Neuronal stem cell (in vitro differentiated cells): ENCODE data around the gene APBB1.
A peak's percentile ranks its signal among the peaks of the same experiment; 100 is the strongest.

ENCODE experiments used
- DNase-seq: peaks from one replicate; pipeline ENCODE4 v3.0.0-alpha.2; 2013; ENCODE audit warnings: low spot score
- H2AFZ ChIP-seq: one replicate; pipeline ENCODE4 v1.6.1; 2013; ENCODE audit warnings: mild to moderate bottlenecking, low read length, inconsistent platforms
- H2AK5ac ChIP-seq: 2 replicates; pipeline ENCODE4 v1.6.1; 2013; ENCODE audit warnings: low read depth, mild to moderate bottlenecking, inconsistent platforms, low read length, moderate library complexity, mixed read lengths
- H2BK120ac ChIP-seq: 2 replicates; pipeline ENCODE4 v1.6.1; 2013; ENCODE audit warnings: low read depth, mild to moderate bottlenecking, inconsistent platforms, low read length, moderate library complexity, mixed read lengths
- H2BK12ac ChIP-seq: one replicate; pipeline ENCODE4 v1.6.1; 2013; ENCODE audit warnings: low read length, inconsistent platforms
- H2BK15ac ChIP-seq: 2 replicates; pipeline ENCODE4 v1.6.1; 2013; ENCODE audit warnings: mild to moderate bottlenecking, low read length, inconsistent platforms, mixed read lengths
- H2BK5ac ChIP-seq: one replicate; pipeline ENCODE4 v1.6.1; 2013; ENCODE audit warnings: inconsistent platforms, mild to moderate bottlenecking, low read length, moderate library complexity
- H3K14ac ChIP-seq: one replicate; pipeline ENCODE4 v1.6.1; 2013; ENCODE audit warnings: low read length, inconsistent platforms
- H3K18ac ChIP-seq: 2 replicates; pipeline ENCODE4 v1.6.1; 2013; ENCODE audit warnings: low read length, inconsistent platforms
- H3K23ac ChIP-seq: 2 replicates; pipeline ENCODE4 v1.6.1; 2013; ENCODE audit warnings: low read depth, mild to moderate bottlenecking, mixed read lengths, low read length, inconsistent platforms; ENCODE audit not compliant: poor library complexity
- H3K27ac ChIP-seq: replicated peaks from 3 replicates; pipeline ENCODE4 v1.5.1; 2013; ENCODE audit warnings: low read length, inconsistent platforms
- H3K27me3 ChIP-seq, 3 experiments: 2 replicates each; pipeline ENCODE4 v1.6.1; 2013; ENCODE audit warnings: low read length in 3 of 3, mild to moderate bottlenecking in 2 of 3, inconsistent platforms in 1 of 3, low read depth in 1 of 3, mixed read lengths in 1 of 3, moderate library complexity in 1 of 3; ENCODE audit not compliant: control insufficient read depth in 3 of 3, insufficient read depth in 3 of 3
- H3K36me3 ChIP-seq, 2 donors: replicated peaks in 1 of 2; 2 replicates each; pipeline ENCODE4 v1.6.1; 2013; ENCODE audit warnings: low read length in 2 of 2; ENCODE audit not compliant: control insufficient read depth in 2 of 2, insufficient read depth in 2 of 2
- H3K4ac ChIP-seq: 2 replicates; pipeline ENCODE4 v1.6.1; 2013; ENCODE audit warnings: inconsistent platforms, mild to moderate bottlenecking, low read length, moderate library complexity
- H3K4me1 ChIP-seq, 2 donors: 1 replicate in 1 of 2; 2 replicates in 1 of 2; pipeline ENCODE4 v1.6.1; 2013; ENCODE audit warnings: low read length in 2 of 2, low read depth in 1 of 2; ENCODE audit not compliant: control insufficient read depth in 2 of 2, insufficient read depth in 1 of 2
- H3K4me2 ChIP-seq: one replicate; pipeline ENCODE4 v1.6.1; 2013; ENCODE audit warnings: mild to moderate bottlenecking, low read length, inconsistent platforms; ENCODE audit not compliant: insufficient read depth, poor library complexity, severe bottlenecking
- H3K4me3 ChIP-seq, 2 donors: 2 replicates each; pipeline ENCODE4 v1.5.1; 2013; ENCODE audit warnings: low read length in 2 of 2, mild to moderate bottlenecking in 2 of 2, inconsistent platforms in 1 of 2, moderate library complexity in 1 of 2
- H3K79me1 ChIP-seq: one replicate; pipeline ENCODE4 v1.6.1; 2013; ENCODE audit warnings: low read depth, mild to moderate bottlenecking, inconsistent platforms, low read length, moderate library complexity
- H3K9ac ChIP-seq: one replicate; pipeline ENCODE4 v1.6.1; 2013; ENCODE audit warnings: mild to moderate bottlenecking, low read depth, low read length, inconsistent platforms; ENCODE audit not compliant: poor library complexity
- H3K9me3 ChIP-seq, 2 donors: replicated peaks in 1 of 2; 2 replicates each; pipeline versions ENCODE3 to v1.6.1; 2013; ENCODE audit warnings: low read length in 2 of 2, mild to moderate bottlenecking in 2 of 2, inconsistent platforms in 1 of 2, low read depth in 1 of 2, mixed read lengths in 1 of 2, moderate library complexity in 1 of 2; ENCODE audit not compliant: control insufficient read depth in 2 of 2, insufficient read depth in 1 of 2
- H4K8ac ChIP-seq: one replicate; pipeline ENCODE4 v1.6.1; 2013; ENCODE audit warnings: low read depth, mild to moderate bottlenecking, inconsistent platforms, low read length, moderate library complexity
- H4K91ac ChIP-seq: one replicate; pipeline ENCODE4 v1.6.1; 2013; ENCODE audit warnings: low read length, low read depth, mild to moderate bottlenecking, inconsistent platforms; ENCODE audit not compliant: poor library complexity
- WGBS, 2 donors: extraction: QIAGEN DNeasy Blood & Tissue Kit; methylation state at CpG; one replicate each; pipeline ENCODE4 v1.1.7; 2013; ENCODE audit warnings: missing lambda C conversion rate in 2 of 2, mixed read lengths in 1 of 2; ENCODE audit not compliant: insufficient read length in 2 of 2, insufficient replicate concordance in 1 of 2; ENCODE audit errors: extremely low coverage in 2 of 2; 5-methylcytosine and 5-hydroxymethylcytosine counted together

Gene APBB1

GRCh38 chr11:6385046-6385777 is 33.7 kb downstream of the APBB1 start:
- Histone ChIP-seq H3K27ac (no peak overlapping the region), H3K4ac (no peak overlapping the region), H3K14ac (no peak overlapping the region), H2BK12ac (no peak overlapping the region), H2AK5ac (no peak overlapping the region), H3K79me1 (no peaks in the 10 kb centered on the region), H2BK120ac (no peak overlapping the region), H4K91ac (no peak overlapping the region), H3K18ac (no peak overlapping the region), H3K9me3 (no peaks in the 10 kb centered on the region), H2BK5ac (no peak overlapping the region), H3K4me2 (no peak overlapping the region), H3K23ac (no peak overlapping the region), H2BK15ac (no peak overlapping the region), H3K9ac (no peak overlapping the region), H3K27me3 (no peaks in the 10 kb centered on the region), H3K4me3 (no peak overlapping the region), H4K8ac (no peak overlapping the region), H3K4me1 (peaks cover 5 to 6% of the 10 kb centered on the region in 2 donors), H2AFZ (peak overlapping the region; percentile 32), H3K36me3 (no peaks in the 10 kb centered on the region)
- DNase-seq: no peak
- WGBS, 2 donors: no CpG with 5 or more reads among the region's 7 CpGs

GRCh38 chr11:6378640-6378989 is 40.3 kb downstream of the APBB1 start:
- H2BK15ac ChIP-seq: no peak overlapping the region

GRCh38 chr11:6377902-6378639 is 40.8 kb downstream of the APBB1 start:
- no peaks in the 10 kb centered on the region for H3K27me3 ChIP-seq
- H3K14ac ChIP-seq: no peak overlapping the region
- H3K4me2 ChIP-seq: no peak overlapping the region
- H2BK5ac ChIP-seq: no peak overlapping the region
- WGBS, 2 donors: no CpG with 5 or more reads among the region's 4 CpGs
- no peaks in the 10 kb centered on the region for H3K4me1 ChIP-seq
- no peaks in the 10 kb centered on the region for H3K79me1 ChIP-seq
- H3K27ac ChIP-seq: no peak overlapping the region
- no peak overlapping the region for H3K4ac ChIP-seq
- H3K18ac ChIP-seq: no peak overlapping the region
- H3K9ac ChIP-seq: no peak overlapping the region
- no peak overlapping the region for H2BK15ac ChIP-seq
- H4K91ac ChIP-seq: no peak overlapping the region
- H3K4me3 ChIP-seq: no peak overlapping the region
- H2BK12ac ChIP-seq: no peak overlapping the region
- H2AFZ ChIP-seq: no peak overlapping the region
- no peak overlapping the region for H2BK120ac ChIP-seq
- no peak overlapping the region for H2AK5ac ChIP-seq
- DNase-seq: no peak
- no peaks in the 10 kb centered on the region for H3K36me3 ChIP-seq
- no peak overlapping the region for H3K23ac ChIP-seq
- no peaks in the 10 kb centered on the region for H3K9me3 ChIP-seq
- H4K8ac ChIP-seq: no peak overlapping the region

More at GRCh38 chr11:6378640-6378989, 40.3 kb downstream of the APBB1 start:
- Histone ChIP-seq H2BK12ac (no peak overlapping the region), H3K14ac (no peak overlapping the region), H3K4me3 (no peak overlapping the region), H3K4ac (no peak overlapping the region), H3K9me3 (no peaks in the 10 kb centered on the region), H4K8ac (no peak overlapping the region), H3K27me3 (no peaks in the 10 kb centered on the region), H3K79me1 (no peaks in the 10 kb centered on the region), H3K4me2 (no peak overlapping the region), H3K4me1 (no peaks in the 10 kb centered on the region), H3K23ac (no peak overlapping the region), H2BK5ac (no peak overlapping the region), H3K18ac (no peak overlapping the region), H2AK5ac (no peak overlapping the region), H3K9ac (no peak overlapping the region), H3K36me3 (no peaks in the 10 kb centered on the region), H2AFZ (no peak overlapping the region), H2BK120ac (no peak overlapping the region), H3K27ac (no peak overlapping the region), H4K91ac (no peak overlapping the region)
- no peak for DNase-seq
- WGBS, 2 donors: no CpG with 5 or more reads among the region's 5 CpGs

GRCh38 chr11:6371825-6372224 is 47.1 kb downstream of the APBB1 start:
- Histone ChIP-seq H3K27me3 (peaks cover 0 to 6% (median 0%) of the 10 kb centered on the region in 3 experiments), H3K79me1 (no peaks in the 10 kb centered on the region), H4K8ac (no peak overlapping the region), H2BK12ac (no peak overlapping the region), H3K18ac (no peak overlapping the region), H3K4me2 (no peak overlapping the region), H3K23ac (no peak overlapping the region), H4K91ac (no peak overlapping the region), H3K27ac (no peak overlapping the region), H2BK120ac (no peak overlapping the region), H2BK5ac (no peak overlapping the region), H3K9ac (no peak overlapping the region), H3K4ac (no peak overlapping the region), H2AK5ac (no peak overlapping the region), H3K4me1 (peaks cover 0 to 5% of the 10 kb centered on the region in 2 donors), H2BK15ac (no peak overlapping the region), H3K4me3 (no peak overlapping the region), H3K36me3 (no peaks in the 10 kb centered on the region), H3K14ac (no peak overlapping the region), H3K9me3 (no peaks in the 10 kb centered on the region), H2AFZ (peak overlapping the region; percentile 28)
- no peak for DNase-seq
- no CpG with 5 or more reads among the region's 6 CpGs for WGBS, 2 donors
